GM18505 (cell line): Measurements from ENCODE around the gene NCOA3.
"Not testable (repeated sequence)": the region's sequence is repeated elsewhere in the genome, so short reads cannot be mapped to it uniquely, and the experiment has no call there.

Experiments
- ATAC-seq: cut with Tn5 transposase; IDR thresholded peaks from one replicate; pipeline ENCODE4 v1.9.1; 2021; ENCODE audit not compliant: unreplicated experiment
- POLR2A ChIP-seq: IDR thresholded peaks from 4 replicates; pipeline ENCODE4 v1.6.1; 2011; ENCODE audit warnings: borderline replicate concordance; ENCODE audit not compliant: insufficient read depth, insufficient read length; ENCODE audit errors: extremely low read depth

Gene NCOA3

DNA sequence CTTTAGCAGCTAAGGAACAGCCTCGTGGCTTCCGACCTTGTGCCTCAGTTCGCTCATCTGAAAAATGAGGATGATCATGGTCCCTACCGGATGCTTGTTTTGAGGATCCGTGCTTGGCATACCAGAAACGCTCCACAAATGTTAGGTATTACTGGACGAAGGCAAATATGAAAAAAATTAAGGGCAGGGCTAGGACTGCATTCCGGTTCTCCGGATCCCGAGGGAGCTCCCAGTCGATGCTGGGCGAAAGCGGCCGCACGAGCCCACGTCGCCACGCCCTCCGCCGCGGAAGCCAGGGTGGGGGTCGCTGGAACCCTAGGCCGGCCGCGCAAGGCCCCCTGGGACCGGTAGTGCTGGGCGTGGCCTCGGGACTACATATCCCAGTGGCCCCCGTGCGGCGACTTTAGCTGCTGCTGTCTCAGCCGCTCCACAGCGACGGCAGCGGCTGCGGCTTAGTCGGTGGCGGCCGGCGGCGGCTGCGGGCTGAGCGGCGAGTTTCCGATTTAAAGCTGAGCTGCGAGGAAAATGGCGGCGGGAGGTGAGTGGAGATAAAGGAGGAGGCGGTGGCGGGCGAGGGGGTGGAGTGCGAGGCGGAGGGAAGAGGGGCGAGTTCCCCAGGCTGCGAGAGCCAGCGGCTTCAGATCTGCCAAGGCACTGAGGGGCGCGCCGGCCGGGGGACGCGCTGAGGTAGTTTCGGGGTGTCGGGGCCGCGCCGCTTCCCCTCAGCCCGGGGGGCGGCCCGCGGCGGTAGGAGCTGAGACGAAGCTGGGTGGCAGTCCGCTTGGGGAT is at the start of gene NCOA3:
TSS of gene NCOA3 (plus strand) at position 406 of the 789 bp plus-strand sequence. CDS start 120,361 bp downstream, outside the sequence.
- TF ChIP-seq POLR2A: peak; percentile 98
- ATAC-seq: peak; percentile 76

GRCh38 chr20:47452736-47453161 is 48.9 kb upstream of the NCOA3 start:
- no peak for ATAC-seq
- no peak for TF ChIP-seq POLR2A

DNA sequence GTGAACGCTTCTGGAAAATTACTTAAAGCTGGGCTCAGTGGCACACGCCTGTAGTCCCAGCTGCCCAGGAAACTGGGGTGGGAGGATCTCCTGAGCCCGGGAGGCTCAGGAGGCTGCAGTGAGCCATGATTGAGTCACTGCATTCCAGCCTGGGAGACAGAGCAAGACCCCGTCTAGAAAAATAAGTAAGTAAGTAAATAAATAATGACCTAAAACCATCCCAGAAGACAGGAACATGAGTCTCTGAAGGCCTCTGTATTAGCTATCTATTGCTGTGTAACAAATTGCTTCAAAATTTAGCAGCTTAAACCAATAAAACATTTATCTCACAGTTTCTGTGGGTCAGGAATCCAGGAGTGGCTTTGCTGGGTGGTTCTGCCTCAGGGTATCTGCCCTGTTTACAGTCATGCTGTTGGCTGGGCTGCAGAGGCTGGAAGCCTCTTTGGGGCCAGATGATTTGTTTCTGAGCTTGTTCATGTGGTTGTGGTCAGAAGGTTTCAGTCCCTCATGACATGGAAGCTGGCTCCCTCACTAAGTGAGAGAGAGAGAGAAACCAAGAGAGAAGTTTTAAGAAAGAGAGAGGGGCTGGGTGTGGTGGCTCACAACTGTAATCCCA is 48.4 kb upstream of the NCOA3 start:
- peak; percentile 67 for ATAC-seq
- TF ChIP-seq POLR2A: no peak

GRCh38 chr20:47454298-47455132 is 47.2 kb upstream of the NCOA3 start:
- ATAC-seq: no peak
- TF ChIP-seq POLR2A: no peak

- ATAC-seq: no peak
Measured at GRCh38 chr20:47455133-47456040, 46.3 kb upstream of the NCOA3 start.

DNA sequence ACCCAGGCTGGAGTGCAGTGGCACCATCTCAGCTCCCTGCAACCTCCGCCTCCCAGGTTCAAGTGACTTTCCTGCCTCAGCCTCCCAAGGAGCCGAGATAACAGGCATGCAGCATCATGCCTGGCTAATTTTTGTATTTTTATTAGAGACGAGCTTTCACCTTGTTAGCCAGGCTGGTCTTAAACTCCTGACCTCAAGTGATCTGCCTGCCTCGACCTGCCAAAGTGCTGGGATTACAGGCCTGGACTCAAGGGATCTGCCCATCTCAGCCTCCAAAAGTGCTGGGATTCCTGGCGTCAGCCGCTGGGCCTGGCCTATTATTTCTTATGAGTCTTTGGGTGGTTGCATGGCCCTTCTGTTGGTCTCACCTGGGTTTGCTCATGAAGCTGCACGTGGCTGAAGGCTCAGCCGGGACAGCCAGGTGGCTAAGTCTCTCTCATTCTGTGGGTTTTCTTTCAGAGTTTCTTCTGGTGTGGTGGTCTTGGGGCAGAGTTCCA is 45.6 kb upstream of the NCOA3 start:
- TF ChIP-seq POLR2A: no peak
- no peak for ATAC-seq

More at GRCh38 chr20:47455133-47456040, 46.3 kb upstream of the NCOA3 start:
- no peak for TF ChIP-seq POLR2A

DNA sequence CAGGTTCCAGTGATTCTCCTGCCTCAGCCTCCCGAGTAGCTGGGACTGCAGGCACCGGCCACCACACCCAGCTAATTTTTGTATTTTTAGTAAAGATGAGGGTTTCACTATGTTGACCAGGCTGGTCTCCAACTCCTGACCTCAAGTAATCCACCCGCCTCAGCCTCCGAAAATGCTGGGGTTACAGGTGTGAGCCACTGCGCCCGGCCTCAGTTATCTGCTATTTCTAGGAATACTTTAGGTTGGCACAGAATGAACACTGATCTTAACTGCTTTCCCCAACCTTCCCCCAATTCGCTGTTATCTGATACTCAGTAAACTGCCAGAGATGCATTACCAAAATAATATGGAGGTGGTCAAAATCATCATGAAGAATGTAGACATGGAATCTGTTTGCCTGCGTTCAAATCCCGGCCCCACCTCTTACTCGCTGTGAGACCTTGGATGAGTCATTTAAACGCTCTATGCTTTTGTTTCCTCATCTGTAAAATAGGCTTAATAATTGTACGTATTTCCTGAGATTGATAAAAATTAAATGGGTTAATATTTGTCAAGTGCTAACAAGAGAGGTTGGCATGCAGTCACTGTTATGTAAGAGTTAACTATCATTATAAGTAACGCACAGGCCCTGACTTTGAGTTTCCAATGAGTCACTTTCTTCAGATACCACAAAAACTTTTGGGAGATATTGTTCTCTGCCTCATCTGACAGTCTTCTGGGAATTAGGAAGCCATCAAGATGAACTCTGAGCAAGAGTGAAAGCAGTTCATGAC is 44.5 kb upstream of the NCOA3 start:
- no peak for TF ChIP-seq POLR2A
- ATAC-seq: no peak

- not testable (repeated sequence) for ATAC-seq
Measured at GRCh38 chr20:47458280-47459050, 43.2 kb upstream of the NCOA3 start.

- no peak for ATAC-seq
- TF ChIP-seq POLR2A: no peak
Measured at GRCh38 chr20:47459344-47460073, 42.2 kb upstream of the NCOA3 start.

DNA sequence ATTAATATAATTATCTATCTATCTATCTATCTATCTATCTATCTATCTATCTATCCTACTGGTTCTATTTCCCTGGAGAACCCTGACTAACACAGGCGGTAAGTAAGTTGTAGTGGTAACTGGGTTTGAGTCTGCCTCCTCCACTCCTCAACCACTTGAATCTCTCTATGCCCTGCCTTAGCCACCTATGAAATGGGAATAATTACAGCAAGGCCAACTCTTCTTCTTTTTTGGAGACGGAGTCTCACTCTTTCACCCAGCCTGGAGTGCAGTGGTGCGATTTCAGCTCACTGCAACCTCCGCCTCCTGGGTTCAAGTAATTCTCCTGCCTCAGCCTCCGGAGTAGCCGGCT is 41.0 kb upstream of the NCOA3 start:
- not testable (repeated sequence) for ATAC-seq
